ENCODE results near the gene PRSS16. TPM values are rescaled to one million over a fixed set of nuclear protein-coding genes. Genes with fewer than 3 reads are reported as not detected.
"Not testable (repeated sequence)": the region's sequence is repeated elsewhere in the genome, so short reads cannot be mapped to it uniquely, and the experiment has no call there.

PRSS16 gene
- total RNA-seq, 1 donor from 2014 or later: 4.5 TPM

DNA sequence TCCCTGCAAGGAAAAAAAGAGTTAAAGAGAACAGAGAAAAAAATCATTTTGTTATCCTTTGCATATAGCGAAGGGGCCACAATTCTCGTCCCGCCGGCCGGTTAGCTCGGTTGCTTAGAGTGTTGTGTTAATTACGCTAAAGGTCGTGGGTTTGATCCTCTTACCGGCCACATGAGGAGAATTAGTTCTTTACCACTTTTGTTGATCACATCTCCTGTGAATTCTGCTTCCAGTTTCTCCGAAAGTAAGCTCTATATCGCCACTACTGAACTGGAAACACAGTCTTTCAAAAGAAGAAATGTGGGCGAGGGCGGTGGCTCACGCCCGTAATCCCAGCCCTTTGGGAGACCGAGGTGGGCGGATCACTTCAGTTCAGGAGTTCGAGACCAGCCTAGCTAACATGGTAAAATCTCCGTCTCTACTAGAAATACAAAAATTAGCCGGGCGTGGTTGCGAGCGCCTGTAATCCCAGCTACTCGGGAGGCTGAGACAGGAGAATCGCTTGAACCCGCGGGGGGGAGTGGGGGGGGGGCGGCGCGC is 13.4 kb downstream of the PRSS16 start:
- no peak for FAIRE-seq
- no peak for DNase-seq (ENCODE audit: low read depth)
- TF ChIP-seq, protein P1, sequence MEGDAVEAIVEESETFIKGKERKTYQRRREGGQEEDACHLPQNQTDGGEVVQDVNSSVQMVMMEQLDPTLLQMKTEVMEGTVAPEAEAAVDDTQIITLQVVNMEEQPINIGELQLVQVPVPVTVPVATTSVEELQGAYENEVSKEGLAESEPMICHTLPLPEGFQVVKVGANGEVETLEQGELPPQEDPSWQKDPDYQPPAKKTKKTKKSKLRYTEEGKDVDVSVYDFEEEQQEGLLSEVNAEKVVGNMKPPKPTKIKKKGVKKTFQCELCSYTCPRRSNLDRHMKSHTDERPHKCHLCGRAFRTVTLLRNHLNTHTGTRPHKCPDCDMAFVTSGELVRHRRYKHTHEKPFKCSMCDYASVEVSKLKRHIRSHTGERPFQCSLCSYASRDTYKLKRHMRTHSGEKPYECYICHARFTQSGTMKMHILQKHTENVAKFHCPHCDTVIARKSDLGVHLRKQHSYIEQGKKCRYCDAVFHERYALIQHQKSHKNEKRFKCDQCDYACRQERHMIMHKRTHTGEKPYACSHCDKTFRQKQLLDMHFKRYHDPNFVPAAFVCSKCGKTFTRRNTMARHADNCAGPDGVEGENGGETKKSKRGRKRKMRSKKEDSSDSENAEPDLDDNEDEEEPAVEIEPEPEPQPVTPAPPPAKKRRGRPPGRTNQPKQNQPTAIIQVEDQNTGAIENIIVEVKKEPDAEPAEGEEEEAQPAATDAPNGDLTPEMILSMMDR (IDR thresholded peaks at IDR 0.05; ENCODE audit: insufficient read depth, low read length, severe bottlenecking): no peak

DNA sequence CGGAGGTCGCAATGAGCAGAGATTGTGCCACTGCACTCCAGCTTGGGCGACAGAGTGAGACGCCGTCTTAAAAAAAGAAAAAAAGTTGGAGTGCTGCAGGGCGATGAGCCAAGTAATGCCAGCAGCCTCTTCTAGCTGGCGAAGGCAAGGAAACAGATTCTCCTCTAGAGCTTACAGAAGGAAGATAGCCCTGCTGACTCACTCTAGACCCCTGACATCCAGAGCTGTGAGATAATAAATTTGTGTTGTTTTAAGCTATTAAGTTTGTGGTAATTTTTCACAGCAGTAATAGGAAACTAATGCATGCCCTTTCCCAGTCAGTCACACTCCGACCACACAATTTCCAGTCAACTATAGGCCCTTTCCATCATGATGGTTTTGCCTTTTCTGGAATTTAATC is 16.4 kb downstream of the PRSS16 start:
- DNase-seq (ENCODE audit: low read depth): no peak
- FAIRE-seq: no peak
- Histone ChIP-seq H3K27me3 (ENCODE audit: control insufficient read depth, insufficient read depth, low read length) (peaks cover 9% of the 10 kb centered on the region), H3K4me3 (ENCODE audit: low read depth, low read length) (no peak overlapping the region), H3K36me3 (ENCODE audit: control insufficient read depth, insufficient read depth, low read length) (no peaks in the 10 kb centered on the region)
- TF ChIP-seq, protein P1 (IDR thresholded peaks at IDR 0.05; ENCODE audit: insufficient read depth, low read length, severe bottlenecking): no peak

More for the DNA sequence above, 13.4 kb downstream of the PRSS16 start:
- H3K4me3 ChIP-seq (ENCODE audit: low read depth, low read length): no peak overlapping the region
- no peaks in the 10 kb centered on the region for H3K27me3 ChIP-seq (ENCODE audit: control insufficient read depth, insufficient read depth, low read length)
- no peaks in the 10 kb centered on the region for H3K36me3 ChIP-seq (ENCODE audit: control insufficient read depth, insufficient read depth, low read length)

DNA sequence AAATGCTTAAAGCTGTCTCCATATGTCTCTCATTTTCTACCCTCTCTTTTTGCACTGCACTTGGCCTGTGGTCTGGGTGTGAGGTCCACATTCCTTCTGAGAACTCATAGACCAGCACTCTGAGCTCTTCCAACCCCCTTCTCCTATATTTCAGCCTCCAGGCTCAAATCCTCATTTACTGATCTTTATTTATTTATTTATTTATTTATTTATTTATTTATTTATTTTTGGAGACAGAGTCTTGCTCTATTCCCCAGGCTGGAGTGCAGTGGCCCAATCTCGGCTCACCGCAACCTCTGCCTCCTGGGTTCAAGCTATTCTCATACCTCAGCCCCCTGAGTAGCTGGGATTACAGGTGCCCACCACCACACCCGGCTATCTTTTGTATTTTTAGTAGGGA is 19.5 kb downstream of the PRSS16 start:
- H3K36me3 ChIP-seq (ENCODE audit: control insufficient read depth, insufficient read depth, low read length); DNase-seq (ENCODE audit: low read depth); FAIRE-seq; H3K4me3 ChIP-seq (ENCODE audit: low read depth, low read length): not testable (repeated sequence)
- H3K27me3 ChIP-seq (ENCODE audit: control insufficient read depth, insufficient read depth, low read length): peaks cover 12% of the 10 kb centered on the region

DNA sequence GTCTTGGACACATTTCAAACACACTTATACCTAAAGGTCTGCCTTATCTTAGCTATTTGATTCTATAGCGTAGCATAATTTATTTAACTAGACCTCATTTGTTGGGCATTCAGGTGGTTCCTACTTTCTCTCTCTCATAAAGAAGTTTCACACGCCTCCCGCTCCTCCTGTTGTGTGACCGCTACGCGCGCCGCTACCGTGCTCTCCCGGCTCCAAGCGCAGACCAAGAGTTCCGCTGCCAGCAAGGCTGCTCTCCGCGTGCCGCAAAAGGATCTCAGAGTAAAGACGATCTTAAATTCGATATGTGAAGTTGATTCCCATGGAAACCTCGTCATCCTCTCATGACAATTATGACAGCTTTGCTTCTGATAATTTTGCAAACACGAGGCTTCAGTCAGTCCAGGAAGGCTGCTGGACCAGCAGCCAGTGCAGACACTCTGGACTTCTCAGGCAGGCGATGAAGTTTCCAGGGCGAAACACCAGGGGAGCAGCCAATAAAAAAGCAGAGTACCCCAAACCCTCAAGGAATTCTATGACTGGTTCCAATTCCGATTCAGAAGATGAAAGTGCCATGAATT is 20.4 kb downstream of the PRSS16 start:
- Histone ChIP-seq H3K27me3 (ENCODE audit: control insufficient read depth, insufficient read depth, low read length) (peaks cover 12% of the 10 kb centered on the region), H3K36me3 (ENCODE audit: control insufficient read depth, insufficient read depth, low read length) (no peaks in the 10 kb centered on the region), H3K4me3 (ENCODE audit: low read depth, low read length) (no peak overlapping the region)
- DNase-seq (ENCODE audit: low read depth) (no peak), FAIRE-seq (no peak)
- TF ChIP-seq, protein P1 (IDR thresholded peaks at IDR 0.05; ENCODE audit: insufficient read depth, low read length, severe bottlenecking): no peak

DNA sequence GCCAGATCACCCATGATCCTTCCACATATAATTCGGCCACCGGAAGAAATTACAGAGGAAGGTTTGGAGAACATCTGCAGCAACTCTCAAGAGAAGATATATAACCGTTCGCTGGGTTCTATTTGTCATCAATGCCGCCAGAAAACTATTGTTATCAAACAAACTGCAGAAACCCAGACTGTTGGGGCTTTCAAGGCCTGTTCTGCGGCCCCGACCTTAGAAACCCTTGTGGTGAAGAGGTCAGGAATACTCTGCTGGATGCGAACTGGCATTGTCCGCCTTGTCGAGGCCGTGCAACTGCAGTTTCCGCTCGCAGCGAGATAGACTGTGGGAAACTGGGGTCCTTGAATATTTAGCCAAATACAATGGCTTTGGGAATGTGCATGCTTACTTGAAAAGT is 21.3 kb downstream of the PRSS16 start:
- Histone ChIP-seq H3K36me3 (ENCODE audit: control insufficient read depth, insufficient read depth, low read length) (no peaks in the 10 kb centered on the region), H3K4me3 (ENCODE audit: low read depth, low read length) (no peak overlapping the region), H3K27me3 (ENCODE audit: control insufficient read depth, insufficient read depth, low read length) (peaks cover 12% of the 10 kb centered on the region)
- FAIRE-seq (no peak), DNase-seq (ENCODE audit: low read depth) (no peak)
- TF ChIP-seq, protein P1 (IDR thresholded peaks at IDR 0.05; ENCODE audit: insufficient read depth, low read length, severe bottlenecking): no peak

DNA sequence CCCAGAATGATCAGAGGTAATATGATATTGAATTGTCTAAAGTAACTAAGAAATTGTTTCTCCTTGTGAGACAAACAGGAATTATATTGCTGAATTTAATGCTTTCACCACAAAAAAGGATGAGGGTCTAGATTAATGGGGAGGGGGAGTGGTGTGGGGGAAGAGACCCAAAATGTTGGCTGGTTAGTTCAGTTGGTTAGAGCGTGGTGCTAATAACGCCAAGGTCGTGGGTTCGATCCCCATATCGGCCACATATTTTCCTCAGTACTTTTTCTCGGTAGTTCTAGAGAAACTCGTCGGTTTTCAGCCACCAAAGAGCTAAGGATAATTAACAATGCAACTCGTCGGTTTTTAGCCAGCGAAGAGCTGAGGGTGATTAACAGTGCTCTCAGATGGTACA is 26.3 kb downstream of the PRSS16 start:
- FAIRE-seq: no peak
- peaks cover 3% of the 10 kb centered on the region for H3K27me3 ChIP-seq (ENCODE audit: control insufficient read depth, insufficient read depth, low read length)
- TF ChIP-seq, protein P1 (IDR thresholded peaks at IDR 0.05; ENCODE audit: insufficient read depth, low read length, severe bottlenecking): no peak

More for the DNA sequence above, 26.3 kb downstream of the PRSS16 start:
- Histone ChIP-seq H3K36me3 (ENCODE audit: control insufficient read depth, insufficient read depth, low read length) (no peaks in the 10 kb centered on the region), H3K4me3 (ENCODE audit: low read depth, low read length) (no peak overlapping the region)
- no peak for DNase-seq (ENCODE audit: low read depth)

Measured in bronchial epithelial cell (primary cell).